Measurements from ENCODE around the gene TNKS1BP1.

- TF ChIP-seq EZH2 (IDR thresholded peaks at IDR 0.05; ENCODE audit: borderline replicate concordance, low read depth, low read length, severe bottlenecking): no peak
- TF ChIP-seq CTCF (IDR thresholded peaks at IDR 0.05; ENCODE audit: borderline replicate concordance, extremely low read depth, low read length, poor library complexity, severe bottlenecking): no peak
Measured at GRCh38 chr11:57308426-57309060, 16.2 kb downstream of the TNKS1BP1 start.

Data from DND-41 (cell line).